Mesodermal cell (in vitro differentiated cells): ENCODE results near the gene PRKAR2B.
"Not testable (repeated sequence)": the region's sequence is repeated elsewhere in the genome, so short reads cannot be mapped to it uniquely, and the experiment has no call there.

ENCODE experiments used
- H3K27ac ChIP-seq: 2 replicates; pipeline ENCODE4 v1.7.0; 2013; ENCODE audit warnings: mild to moderate bottlenecking, low read depth, low read length, moderate library complexity; ENCODE audit not compliant: severe bottlenecking
- H3K36me3 ChIP-seq: 2 replicates; pipeline ENCODE4 v1.7.1; 2013; ENCODE audit warnings: mild to moderate bottlenecking, low read length, moderate library complexity; ENCODE audit not compliant: control insufficient read depth, insufficient read depth
- H3K4me1 ChIP-seq: one replicate; pipeline ENCODE4 v1.7.1; 2013; ENCODE audit warnings: mild to moderate bottlenecking, low read length; ENCODE audit not compliant: insufficient read depth, control insufficient read depth, poor library complexity, severe bottlenecking
- H3K4me3 ChIP-seq: 2 replicates; pipeline ENCODE4 v1.7.0; 2013; ENCODE audit warnings: low read length, control low read depth, mild to moderate bottlenecking; ENCODE audit not compliant: insufficient read depth, poor library complexity, severe bottlenecking; ENCODE audit errors: extremely low read depth
- H3K9me3 ChIP-seq: 2 replicates; pipeline ENCODE4 v1.7.1; 2013; ENCODE audit warnings: mild to moderate bottlenecking, low read length, moderate library complexity; ENCODE audit not compliant: control insufficient read depth
- WGBS, 2 experiments: methylation state at CpG; one replicate each; pipeline ENCODE4 v1.1.5; 2013; ENCODE audit warnings: missing lambda C conversion rate in 2 of 2; ENCODE audit not compliant: insufficient coverage in 2 of 2; 5-methylcytosine and 5-hydroxymethylcytosine counted together

PRKAR2B gene

DNA sequence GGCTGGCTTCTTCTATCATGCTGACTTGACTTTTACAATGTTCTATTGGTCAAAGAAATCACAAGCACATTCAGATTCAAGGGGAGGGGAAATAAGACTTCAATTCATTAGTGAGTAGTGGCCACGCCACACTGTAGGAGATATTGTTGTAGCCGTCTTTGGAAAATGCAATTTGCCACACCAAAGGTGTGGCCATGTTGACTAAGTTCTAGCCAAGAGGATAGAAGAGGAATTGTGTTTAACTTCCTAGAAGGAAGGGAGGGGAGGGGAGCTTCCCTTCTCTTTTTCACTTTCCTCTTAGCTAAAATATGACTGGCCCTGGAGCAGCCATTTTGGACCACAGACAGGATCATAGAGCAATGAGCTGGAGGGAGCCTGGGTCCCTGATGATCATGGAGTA lies 3.4 kb upstream of the PRKAR2B start:
- peaks cover 1% of the 10 kb centered on the region for H3K4me1 ChIP-seq
- no peak overlapping the region for H3K4me3 ChIP-seq
- H3K27ac ChIP-seq: no peak overlapping the region
- 81 to 100% methylated on average over 1 to 2 of the region's 2 CpGs for WGBS, 2 experiments
- no peaks in the 10 kb centered on the region for H3K9me3 ChIP-seq
- H3K36me3 ChIP-seq: no peaks in the 10 kb centered on the region

DNA sequence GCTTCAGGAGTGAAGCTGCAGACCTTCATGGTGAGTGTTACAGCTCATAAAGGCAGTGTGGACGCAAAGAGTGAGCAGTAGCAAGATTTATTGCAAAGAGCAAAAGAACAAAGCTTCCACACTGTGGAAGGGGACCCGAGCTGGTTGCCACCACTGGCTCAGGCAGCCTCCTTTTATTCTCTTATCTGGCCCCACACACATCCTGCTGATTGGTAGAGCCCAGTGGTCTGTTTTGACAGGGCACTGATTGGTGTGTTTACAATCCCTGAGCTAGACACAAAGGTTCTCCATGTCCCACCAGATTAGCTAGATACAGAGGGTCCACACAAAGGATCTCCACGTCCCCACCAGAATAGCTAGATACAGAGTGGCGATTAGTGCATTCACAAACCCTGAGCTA lies 2.7 kb upstream of the PRKAR2B start:
- H3K4me1 ChIP-seq, H3K4me3 ChIP-seq, H3K27ac ChIP-seq, H3K9me3 ChIP-seq, H3K36me3 ChIP-seq: not testable (repeated sequence)
- 90 to 98% methylated on average over 3 to 4 of the region's 4 CpGs for WGBS, 2 experiments

DNA sequence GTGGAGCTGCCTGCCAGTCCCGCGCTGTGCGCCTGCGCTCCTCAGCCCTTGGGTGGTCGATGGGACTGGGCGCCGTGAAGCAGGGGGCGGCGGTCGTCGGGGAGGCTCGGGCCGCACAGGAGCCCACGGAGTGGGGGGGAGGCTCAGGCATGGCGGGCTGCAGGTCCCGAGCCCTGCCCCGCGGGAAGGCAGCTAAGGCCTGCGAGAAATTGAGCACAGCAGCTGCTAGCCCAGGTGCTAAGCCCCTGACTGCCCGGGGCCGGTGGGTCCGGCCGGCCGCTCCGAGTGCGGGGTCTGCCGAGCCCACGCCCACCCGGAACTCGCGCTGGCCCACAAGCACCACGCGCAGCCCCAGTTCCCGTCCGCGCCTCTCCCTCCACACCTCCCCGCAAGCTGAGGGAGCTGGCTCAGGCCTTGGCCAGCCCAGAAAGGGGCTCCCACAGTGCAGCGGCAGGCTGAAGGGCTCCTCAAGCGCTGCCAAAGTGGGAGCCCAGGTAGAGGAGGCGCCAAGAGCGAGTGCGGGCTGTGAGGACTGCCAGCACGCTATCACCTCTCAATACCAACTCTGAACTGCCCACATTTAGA lies 2.1 kb upstream of the PRKAR2B start:
- not testable (repeated sequence) for H3K27ac ChIP-seq, H3K9me3 ChIP-seq, H3K36me3 ChIP-seq, H3K4me3 ChIP-seq
- 96 to 97% methylated on average over 27 to 36 of the region's 43 CpGs for WGBS, 2 experiments
- peaks cover 11% of the 10 kb centered on the region for H3K4me1 ChIP-seq

DNA sequence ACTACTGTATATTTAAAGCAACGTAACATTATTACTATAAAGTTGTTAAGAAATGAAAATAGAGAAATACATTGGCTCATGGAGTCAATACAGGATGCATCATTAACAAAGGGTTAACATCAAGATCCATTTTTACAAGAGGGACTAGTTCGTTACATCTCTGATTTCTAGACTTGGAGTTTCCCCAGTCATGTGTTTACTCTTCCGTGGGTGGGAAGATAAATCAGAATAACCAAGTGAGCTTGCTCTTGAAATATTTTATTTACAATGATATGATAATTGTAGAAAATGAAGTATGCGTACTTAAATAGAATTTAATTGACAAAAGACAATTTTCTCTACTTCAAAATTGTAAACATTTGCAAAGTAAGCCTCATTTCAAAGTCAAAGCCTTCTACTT lies 1.0 kb upstream of the PRKAR2B start:
- Histone ChIP-seq H3K4me3 (no peak overlapping the region), H3K36me3 (no peaks in the 10 kb centered on the region), H3K4me1 (peaks cover 18% of the 10 kb centered on the region), H3K9me3 (no peaks in the 10 kb centered on the region), H3K27ac (no peak overlapping the region)
- WGBS, 2 experiments: 100% methylated on average over 1 of the region's 4 CpGs; no CpG with 5 or more reads in 1 of the 2 experiments

DNA sequence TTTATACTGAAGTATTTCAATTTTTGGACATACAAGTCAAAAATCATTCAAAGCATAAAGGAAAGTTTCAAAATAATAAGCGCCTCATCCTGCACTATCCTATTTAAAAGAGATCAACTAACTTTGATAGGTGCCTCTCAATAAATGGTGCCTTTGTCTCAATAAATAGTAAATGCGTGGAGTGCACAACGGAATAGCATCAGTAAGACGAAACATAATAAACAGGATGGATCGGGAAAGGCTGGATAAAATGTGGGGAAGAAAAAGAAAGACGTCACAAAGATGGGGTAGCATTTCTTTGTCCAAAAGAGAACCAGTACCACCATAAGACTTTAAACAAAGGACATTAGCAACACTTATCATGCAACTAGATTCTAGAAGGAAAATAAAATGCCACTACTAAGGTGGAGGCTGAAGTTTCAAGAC lies 571 bp upstream of the PRKAR2B start:
- H3K9me3 ChIP-seq: no peaks in the 10 kb centered on the region
- peaks cover 19% of the 10 kb centered on the region for H3K4me1 ChIP-seq
- peak overlapping the region; percentile 32 for H3K4me3 ChIP-seq
- H3K36me3 ChIP-seq: no peaks in the 10 kb centered on the region
- H3K27ac ChIP-seq: no peak overlapping the region
- 69% methylated on average over 3 of the region's 6 CpGs; no CpG with 5 or more reads in 1 of the 2 experiments for WGBS, 2 experiments

DNA sequence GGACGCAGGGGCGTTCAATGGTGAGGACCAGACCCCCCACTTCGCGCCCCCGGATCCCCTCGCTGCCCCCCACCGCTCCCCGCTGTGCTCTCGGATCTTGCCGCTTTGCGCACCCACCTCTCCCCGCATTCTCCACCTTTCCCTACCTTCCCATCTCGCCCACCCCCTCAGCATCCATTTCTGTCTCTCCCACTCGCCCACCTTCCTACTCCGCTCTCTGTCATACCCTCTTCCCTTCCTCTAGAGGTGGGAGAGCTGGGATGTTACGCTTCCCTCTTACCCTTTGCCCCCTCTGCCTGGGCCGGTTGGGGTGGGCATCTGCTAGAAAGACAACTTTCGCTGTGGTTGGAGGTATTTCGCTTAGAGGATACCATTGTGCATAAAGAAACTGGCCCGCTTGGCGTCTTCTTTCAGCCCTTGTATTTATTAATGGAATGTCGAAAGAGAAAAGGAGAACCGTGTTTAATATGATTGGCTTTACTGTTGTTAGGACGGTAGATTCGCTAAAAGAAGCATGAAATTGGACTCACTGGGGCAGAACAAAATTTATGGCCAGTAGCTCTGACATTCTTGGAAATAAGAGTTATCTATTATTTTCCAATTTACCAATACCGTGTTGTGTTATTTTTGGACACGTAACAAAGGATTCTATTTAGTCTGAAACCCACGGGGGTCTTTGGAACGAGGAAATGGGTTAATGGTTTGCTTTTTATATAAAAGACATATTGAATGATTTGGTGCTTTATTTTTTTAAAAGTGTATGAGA lies 873 bp downstream of the PRKAR2B start:
- H3K4me3 ChIP-seq: peak overlapping the region; percentile 73
- no peak overlapping the region for H3K27ac ChIP-seq
- H3K9me3 ChIP-seq: no peaks in the 10 kb centered on the region
- 1 to 5% methylated on average over 9 to 12 of the region's 29 CpGs for WGBS, 2 experiments
- H3K4me1 ChIP-seq: peaks cover 19% of the 10 kb centered on the region
- no peaks in the 10 kb centered on the region for H3K36me3 ChIP-seq

DNA sequence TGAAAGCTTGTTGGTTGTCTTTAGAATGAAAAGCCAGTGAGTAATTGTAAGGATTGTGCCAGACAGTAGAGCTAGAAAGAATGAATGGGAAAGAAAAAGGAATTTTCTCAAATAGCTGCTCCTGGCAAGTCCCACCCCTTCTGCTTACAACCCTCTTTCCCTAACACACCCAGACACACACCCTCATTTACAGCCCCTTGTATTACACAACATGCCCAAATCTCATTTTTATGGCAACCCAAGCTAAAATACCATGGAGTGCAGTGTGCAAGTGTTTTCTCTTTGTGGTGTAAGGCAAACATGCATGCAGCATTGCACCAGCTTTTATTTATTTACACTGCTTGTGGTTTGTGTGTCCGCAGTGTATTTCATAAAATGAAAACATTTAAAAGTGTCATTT lies 1.5 kb downstream of the PRKAR2B start:
- no CpG with 5 or more reads among the region's 1 CpG for WGBS, 2 experiments
- H3K36me3 ChIP-seq: no peaks in the 10 kb centered on the region
- no peaks in the 10 kb centered on the region for H3K9me3 ChIP-seq
- H3K4me3 ChIP-seq: peak overlapping the region; percentile 73
- H3K27ac ChIP-seq: no peak overlapping the region
- peaks cover 19% of the 10 kb centered on the region for H3K4me1 ChIP-seq

DNA sequence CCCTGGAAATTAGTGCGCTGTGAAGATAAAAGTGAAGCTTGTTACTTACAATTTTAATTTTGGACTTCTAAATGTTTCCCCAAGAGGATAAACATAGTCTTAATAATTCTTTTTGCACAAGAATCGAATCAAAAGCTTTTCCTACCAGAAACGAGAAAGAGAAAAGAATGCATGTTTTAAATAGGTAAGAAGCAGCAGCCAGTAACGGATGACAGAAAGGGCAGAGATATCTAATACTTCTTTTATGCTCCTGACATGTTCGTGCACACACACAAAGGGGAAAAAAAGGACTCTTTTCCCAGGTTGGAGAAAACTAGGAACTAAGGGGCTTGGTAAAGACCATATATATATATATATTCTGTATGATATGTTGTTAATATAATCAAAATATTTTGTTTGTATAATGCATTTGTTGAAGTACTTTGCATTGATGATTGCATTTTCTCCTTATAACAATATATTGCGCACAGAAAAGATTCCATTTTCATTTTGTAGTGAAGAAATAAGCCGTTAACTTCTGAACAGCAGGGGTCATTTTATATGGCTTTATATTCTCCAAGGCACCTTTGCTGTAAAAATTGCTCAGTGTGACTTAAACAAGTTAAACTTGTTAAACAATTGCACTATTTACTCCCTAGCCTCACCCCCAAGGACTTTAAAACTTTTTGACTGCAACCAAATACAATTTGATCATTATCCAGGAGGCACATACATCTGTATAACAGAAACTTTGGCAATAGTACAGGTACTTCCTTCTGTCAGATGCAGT lies 2.2 kb downstream of the PRKAR2B start:
- Histone ChIP-seq H3K9me3 (no peaks in the 10 kb centered on the region), H3K36me3 (no peaks in the 10 kb centered on the region), H3K4me3 (peak overlapping the region; percentile 73), H3K27ac (no peak overlapping the region), H3K4me1 (peaks cover 19% of the 10 kb centered on the region)
- WGBS, 2 experiments: 86% methylated on average over 3 of the region's 7 CpGs; no CpG with 5 or more reads in 1 of the 2 experiments

DNA sequence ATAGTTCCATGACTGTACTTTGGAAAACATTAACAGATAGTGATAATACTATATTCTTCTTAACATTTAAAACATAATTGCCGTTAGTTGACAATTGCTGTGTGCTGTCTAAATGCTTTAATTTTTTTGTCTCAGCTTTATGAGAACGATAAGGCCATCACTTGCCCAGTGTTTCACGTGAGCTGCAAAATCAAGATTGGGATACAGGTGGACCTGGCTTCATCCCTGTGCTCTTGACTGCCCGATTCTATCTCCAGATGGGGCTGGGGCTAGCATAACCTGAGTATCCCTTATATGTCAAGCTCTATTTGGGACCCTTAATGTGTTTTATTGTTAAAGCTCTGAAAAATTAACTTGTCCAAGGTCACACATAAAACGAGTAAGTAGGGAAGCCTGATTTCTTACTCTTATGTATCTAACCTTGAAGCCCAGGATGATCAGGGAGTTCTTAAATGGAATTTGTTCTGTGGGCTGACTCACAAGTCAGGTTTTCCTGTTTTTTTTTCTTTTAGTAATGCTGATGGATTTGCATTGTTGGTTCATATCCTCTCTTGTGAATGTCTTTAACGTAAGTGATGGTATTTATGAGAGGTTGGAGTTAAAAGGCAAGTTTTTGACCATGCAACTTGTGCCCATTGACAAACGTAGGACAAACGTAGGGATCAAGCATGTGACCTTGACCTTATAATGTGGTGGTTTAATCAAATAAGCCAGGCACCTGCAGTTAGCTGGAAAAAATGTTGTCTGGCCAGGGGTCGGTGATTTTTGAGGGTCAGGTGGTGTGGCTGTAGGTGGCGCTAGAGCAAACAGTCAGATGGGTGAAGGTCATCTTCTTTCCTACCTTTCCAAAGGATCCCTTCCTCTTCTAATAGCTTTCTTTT lies 3.6 kb downstream of the PRKAR2B start:
- H3K4me3 ChIP-seq: no peak overlapping the region
- WGBS, 2 experiments: 85 to 94% methylated on average over 5 to 8 of the region's 10 CpGs
- H3K9me3 ChIP-seq: no peaks in the 10 kb centered on the region
- peaks cover 19% of the 10 kb centered on the region for H3K4me1 ChIP-seq
- no peaks in the 10 kb centered on the region for H3K36me3 ChIP-seq
- no peak overlapping the region for H3K27ac ChIP-seq

DNA sequence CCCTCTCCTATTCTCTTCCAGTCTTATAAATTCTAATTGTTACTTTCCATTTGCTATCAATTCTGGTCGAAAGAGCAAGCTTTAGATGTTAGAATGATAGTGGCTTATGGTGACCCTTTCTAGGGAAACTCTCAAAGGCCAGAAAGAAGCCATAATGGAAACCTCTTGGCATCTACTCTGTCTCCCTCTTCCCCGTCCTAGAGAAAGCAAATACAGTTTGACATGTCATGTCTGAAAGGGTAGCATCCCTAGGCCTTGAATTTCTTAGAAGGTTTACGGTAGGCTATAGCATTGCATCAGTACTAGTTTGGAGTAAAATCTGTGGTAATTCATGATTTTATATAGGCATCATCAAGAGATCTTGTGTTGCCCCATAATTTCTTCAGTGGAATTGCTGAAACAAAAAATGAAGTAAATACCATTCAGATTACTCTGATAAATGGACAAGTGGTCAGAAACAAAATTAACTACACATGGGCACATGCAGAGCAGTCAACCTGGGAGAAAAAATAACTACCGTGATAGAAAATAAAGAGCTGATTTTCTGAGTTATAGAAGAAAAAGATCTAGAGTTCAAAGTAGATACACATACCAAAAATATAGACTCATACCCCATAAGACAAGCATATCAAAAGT lies 4.4 kb downstream of the PRKAR2B start:
- Histone ChIP-seq H3K9me3 (no peaks in the 10 kb centered on the region), H3K36me3 (no peaks in the 10 kb centered on the region), H3K4me1 (peaks cover 19% of the 10 kb centered on the region), H3K27ac (no peak overlapping the region), H3K4me3 (no peak overlapping the region)
- 100% methylated on average over 1 of the region's 4 CpGs for WGBS, 2 experiments
